GM19023 (cell line): ENCODE data around the gene POLR2L.
A peak's percentile ranks its signal among the peaks of the same experiment; 100 is the strongest.

Experiments used
- ATAC-seq: cut with Tn5 transposase; IDR thresholded peaks from one replicate; pipeline ENCODE4 v1.9.1; 2021; ENCODE audit warnings: mild to moderate bottlenecking, moderate library complexity; ENCODE audit not compliant: unreplicated experiment

POLR2L gene

DNA sequence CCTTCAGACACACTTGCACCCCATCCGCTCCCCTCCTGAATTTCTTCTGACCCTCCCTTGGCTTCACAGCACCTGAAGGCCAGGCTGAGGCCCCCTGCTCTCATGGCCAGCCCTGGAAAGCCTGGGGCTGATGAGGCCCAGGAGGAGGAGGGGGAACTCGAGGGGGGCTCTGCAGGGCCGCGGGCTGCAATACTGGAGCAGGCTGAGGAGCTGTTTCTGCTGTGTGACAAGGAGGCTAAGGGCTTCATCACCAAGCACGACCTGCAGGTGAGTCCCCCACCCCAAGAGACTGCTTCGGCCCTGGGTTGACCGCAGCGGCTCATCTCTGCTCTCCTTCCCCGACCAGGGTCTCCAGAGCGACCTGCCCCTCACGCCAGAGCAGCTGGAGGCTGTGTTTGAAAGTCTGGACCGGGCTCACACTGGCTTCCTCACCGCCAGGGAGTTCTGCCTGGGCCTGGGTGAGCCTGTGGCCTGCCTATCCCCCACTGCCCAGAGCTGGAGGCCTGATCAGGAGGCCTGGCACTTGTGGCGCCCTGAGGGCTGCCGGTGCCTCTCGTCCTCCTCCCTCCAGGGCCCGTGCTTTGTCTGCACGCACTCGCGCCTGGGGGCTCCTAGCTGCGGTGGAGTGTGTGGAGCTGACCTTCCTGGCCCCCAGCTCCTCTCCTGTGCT, 13.7 kb downstream of the POLR2L start:
- no peak for ATAC-seq

DNA sequence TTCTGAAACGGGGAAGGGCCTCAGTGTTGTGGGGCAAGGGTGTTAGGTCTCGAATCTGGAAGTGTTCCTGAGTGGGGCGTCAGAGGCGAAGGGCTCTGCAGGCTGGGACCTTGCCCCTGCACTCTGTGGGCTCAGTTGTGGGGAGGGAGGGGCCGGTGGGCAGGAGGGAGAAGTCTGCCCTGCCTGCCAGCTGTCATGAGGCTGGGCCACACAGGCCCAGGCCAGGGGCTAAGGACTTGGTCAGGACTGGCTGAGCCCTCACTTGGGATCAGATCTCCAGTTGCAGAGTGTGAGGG, 14.5 kb downstream of the POLR2L start, which contains the start of gene CRACR2B:
CRACR2B (plus strand) TSS at position 23 of the 296 bp plus-strand sequence. CDS start 689 bp downstream, outside the sequence.
- no peak for ATAC-seq

DNA sequence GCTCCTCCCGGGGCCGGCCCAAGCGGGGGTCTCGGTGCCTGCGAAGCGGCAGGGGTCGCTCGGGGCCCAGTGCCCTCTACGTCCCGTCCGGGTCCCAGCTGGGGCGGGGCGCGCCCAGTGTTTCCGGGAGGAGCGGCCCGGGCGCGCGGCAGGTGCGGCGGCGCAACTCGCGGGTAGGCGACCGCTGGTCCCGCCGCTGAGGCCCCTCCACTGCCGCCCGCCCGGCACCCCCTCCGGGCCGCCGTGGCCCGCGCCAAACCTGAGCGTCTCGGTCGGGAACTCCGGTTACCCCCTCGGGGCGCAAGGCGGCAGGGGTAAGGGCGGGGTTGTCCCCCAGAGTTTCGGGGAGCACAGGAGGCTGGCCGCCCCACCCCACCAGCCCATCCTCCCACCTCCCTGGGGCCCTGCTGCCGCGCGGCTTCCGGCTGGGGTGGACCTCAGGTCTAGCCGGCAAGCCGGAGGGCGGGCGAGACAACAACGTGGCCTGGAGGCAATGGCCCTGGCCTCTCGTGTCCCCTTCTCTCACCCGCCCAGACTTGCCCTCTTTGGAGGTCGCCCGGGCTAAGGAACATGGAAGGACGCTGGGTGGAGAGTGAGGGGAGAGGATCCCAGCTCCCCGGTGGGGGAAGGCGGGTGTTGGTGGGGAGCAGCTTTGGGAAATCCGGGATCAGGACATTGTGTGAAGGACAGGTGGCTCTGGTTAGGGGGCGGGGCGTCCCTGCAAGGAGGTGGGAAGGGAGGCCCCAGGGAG, 15.0 kb downstream of the POLR2L start:
- ATAC-seq, result no peak

DNA sequence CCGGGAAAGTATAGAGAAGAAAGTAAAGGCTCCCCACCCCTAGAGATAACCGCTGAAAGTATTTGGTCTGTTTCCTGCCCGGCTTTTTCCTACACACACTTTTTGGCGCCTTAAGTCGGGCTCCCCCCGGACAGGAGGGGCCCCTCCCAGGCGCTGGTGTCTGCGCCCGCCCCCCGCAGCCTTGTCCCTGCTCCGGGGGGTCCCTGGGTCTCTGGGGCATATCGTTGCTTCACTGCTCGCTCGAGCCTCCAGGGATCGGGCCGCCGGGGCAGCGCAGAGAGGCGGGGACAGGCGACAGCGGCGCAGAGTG, 15.5 kb downstream of the POLR2L start:
- no peak for ATAC-seq

DNA sequence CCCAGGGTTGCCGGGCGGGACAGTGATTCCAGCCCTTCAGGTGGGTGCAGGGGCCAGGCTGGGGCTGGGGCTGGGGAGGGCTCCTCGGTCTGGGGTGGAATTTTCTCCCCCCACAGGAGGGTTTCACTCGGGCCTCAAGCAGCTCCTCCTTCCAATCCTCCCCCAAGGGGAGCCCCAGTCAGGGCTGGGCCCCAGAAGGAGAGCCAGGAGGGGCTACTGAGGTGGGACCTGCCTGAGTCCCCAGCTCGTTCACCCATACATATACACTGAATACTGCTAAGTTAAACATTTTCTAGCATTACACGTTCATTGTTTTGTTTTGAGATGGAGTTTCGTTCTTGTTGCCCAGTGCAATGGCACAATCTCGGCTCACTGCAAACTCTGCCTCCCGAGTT, 16.1 kb downstream of the POLR2L start:
- no peak for ATAC-seq

DNA sequence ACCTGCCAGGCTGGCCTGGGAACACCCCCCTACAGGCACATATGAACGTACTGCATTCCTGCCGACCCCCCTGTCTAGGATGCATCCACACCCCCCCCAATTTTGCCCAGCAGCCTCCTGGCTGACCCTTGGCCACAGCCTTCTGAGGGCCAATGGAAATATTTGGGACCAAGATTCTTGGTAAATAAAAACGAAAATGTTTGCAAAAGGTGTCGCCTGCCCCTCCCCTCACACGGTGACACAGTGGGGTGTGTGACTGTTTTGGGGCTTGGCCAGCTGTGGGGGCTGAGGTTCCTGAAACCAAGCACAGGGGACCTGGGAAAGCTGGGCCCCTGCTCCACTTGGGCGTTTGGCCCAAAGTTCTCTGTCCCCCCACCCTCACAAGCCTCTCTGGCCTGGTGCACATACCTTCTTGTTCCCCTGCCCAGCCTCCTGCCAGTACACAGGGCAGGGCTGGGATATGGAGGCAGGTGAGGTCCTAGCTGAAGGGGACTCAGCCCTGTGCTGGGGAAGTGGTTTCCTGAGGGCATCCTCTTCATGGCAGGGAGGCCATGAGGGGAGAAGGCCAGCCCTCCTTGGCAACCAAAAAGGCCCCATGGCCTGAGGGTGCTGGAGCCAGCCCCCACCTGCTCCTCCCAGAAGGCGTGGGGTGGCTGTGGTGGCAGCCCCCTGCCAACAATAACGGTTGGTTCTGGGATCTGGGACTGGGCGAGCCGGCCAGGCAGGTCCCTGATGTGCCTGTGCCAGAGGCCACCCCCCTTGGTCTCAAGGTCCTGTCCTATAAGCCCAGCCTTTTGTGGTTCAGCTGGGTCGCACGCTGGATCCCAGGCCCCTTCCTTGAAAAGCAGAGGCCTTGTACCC, 16.7 kb downstream of the POLR2L start:
- ATAC-seq, result no peak

DNA sequence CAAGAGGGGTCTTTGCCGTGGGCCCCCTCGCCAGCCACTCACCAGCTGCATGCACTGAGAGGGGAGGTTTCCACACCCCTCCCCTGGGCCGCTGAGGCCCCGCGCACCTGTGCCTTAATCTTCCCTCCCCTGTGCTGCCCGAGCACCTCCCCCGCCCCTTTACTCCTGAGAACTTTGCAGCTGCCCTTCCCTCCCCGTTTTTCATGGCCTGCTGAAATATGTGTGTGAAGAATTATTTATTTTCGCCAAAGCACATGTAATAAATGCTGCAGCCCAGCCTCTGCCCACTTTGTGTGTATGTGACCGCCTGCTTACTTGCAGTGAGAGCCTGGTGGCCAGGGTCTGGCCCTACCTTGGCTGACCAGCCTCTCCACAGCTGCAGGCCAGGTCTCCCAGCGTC, 17.4 kb downstream of the POLR2L start:
- no peak for ATAC-seq

DNA sequence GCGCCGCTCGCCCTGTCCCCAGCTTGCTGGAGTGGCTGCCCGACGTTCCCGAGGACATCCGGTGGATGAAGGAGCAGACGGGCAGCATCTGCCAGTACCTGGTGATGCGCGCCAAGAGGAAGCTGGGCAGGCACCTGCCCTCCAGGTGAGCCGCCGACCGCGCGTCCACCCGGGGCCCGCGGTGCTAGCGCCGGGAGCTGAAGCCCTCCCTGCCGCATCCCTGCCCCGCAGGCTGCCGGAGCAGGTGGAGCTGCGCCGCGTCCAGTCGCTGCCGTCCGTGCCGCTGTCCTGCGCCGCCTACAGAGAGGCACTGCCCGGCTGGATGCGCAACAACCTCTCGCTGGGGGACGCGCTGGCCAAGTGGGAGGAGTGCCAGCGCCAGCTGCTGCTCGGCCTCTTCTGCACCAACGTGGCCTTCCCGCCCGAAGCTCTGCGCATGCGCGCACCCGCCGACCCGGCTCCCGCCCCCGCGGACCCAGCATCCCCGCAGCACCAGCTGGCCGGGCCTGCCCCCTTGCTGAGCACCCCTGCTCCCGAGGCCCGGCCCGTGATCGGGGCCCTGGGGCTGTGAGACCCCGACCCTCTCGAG, 17.9 kb downstream of the POLR2L start:
- no peak for ATAC-seq

DNA sequence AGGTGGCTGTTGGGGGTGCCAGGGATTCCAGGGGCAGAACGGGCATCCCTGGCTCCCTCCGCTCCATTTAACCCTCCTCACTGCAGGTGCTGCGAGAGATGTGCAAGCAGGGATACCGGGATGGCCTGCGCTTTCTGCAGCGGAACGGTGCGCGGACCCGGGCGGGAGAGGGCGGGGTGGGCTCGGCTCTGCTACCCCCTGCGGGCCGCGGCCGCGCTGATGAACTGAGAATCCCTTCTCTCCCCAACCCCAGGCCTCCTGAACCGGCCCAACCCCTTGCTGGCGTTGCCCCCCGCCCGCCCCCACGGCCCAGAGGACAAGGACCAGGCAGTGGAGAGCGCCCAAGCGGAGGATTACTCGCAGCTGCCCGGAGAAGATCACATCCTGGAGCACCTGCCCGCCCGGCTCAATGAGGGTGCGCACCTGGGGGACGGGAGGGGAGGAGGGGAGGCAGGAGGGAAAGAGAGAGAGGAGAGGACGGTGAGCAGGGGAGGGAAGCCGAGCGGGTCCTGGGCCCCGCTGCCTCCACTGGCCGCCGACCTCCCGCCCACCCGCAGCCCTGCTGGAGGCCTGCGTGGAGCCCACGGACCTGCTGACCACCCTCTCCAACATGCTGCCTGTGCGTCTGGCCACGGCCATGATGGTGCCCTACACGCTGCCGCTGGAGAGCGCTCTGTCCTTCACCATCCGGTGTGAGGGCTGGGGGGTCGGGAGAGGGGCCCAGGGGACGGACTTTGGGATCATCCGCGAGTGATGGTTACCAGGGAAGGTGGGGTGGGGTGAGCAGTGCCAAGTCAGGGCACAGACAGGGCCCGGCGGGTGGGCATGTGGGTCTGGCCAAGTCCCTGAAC, 18.7 kb downstream of the POLR2L start:
- ATAC-seq, result no peak

DNA sequence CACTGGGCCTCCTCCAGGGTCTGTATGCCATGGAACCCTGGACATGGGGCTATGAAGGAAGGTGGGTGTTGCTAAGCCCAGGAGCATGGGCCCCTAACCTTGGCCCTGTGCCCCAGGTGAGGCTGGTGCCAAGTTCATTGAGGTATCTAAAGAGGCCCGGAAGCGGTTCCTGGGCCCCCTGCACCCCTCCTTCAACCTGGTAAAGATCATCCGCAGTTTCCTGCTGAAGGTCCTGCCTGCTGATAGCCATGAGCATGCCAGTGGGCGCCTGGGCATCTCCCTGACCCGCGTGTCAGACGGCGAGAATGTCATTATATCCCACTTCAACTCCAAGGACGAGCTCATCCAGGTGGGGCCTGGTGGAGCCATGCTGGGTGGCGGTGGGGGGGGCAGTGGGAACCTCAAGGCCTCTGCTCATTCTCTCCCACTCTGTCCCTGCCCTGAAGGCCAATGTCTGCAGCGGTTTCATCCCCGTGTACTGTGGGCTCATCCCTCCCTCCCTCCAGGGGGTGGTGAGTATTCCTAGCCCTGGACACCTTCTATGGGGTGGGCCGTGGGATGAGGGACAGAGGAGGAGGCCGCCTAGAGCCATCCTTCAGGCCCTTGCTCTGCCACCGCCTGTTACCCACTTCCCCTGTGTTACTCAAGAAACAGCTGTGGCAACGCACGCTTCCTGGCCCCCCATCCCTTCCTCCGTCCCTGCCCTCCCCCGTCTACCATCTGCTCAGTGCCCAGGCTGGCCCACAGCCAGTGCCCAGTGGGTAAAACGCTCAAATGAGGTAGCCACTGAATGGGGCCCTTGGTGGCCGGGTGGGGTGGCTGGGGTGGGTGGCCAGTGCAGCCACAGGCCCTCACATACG, 20.6 kb downstream of the POLR2L start:
- ATAC-seq, result no peak

DNA sequence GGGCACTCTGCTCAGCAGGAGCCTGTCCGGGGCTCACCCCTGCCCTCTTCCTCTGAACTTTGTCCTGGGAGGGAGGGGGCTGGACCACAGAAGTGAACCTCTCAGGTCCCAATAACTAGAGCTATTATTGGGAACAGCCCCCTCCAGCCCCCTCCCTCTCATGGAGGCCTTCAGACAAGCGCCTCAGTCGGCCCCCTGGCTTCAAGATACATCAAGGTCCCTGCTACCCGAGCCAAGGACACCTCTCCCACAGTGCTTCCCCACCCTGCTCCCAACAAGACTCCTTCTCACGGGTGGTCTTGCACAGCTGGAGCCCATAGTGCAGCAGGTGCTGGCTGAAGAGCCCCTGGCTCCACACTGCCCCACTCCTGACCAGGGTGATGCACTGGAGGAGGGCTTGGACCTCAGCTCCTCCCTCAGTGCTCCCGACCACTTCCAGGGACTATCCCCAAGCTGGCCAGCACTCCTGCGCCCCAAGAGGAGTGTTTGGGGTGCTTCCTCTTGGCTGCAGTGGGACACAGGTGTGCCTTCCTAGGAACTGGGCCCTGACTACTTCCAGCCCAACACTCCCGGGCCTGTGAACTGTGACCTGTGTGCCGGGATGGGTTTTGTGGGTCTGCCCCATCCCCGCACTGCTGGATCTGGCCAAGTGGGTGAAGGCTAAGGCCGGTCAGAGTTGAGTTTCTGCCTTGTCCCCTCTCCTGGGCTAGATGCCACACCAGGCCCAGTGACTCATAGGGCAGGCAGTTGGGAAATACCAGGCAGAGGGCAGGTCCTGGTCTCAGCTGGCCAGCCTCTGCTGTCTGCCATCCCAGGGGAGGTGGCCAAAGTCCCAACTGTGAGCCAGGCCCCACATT, 21.4 kb downstream of the POLR2L start:
- ATAC-seq, result no peak

DNA sequence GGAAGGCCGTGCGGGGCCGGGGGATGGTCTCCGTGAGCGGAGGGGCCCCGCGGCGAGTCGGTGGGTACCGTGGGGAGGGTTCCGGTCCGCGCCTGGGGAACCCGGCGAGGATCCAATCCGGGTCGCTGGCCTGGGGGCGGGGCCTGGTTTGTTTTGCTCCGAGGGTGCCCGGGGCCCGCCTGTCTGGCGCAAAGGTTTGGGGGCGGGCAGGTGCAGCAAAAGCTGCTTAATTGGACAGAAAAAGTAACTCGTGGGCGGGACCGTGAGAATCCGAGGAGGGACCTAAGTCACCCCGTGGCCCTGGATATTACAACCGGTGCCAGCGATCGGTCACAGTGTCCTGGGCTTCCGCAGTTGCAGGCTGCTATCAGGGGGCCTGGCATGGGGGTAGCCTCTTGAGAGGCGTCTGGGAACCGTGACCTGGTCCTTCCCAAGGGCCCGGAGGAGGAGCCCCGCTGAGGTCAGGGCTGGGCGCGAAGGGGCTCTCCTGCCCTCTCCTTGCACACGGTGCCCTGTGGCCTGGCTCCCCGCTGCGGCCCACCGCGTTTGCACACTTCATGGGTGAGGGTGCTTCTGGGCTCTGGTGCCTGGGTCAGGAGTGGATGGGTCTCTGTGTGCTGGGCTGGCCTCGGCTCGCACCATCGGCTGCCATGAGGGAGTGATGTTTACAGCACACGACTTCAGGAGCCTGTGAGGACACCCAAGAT, 22.2 kb downstream of the POLR2L start:
- ATAC-seq, result peak; percentile 56

DNA sequence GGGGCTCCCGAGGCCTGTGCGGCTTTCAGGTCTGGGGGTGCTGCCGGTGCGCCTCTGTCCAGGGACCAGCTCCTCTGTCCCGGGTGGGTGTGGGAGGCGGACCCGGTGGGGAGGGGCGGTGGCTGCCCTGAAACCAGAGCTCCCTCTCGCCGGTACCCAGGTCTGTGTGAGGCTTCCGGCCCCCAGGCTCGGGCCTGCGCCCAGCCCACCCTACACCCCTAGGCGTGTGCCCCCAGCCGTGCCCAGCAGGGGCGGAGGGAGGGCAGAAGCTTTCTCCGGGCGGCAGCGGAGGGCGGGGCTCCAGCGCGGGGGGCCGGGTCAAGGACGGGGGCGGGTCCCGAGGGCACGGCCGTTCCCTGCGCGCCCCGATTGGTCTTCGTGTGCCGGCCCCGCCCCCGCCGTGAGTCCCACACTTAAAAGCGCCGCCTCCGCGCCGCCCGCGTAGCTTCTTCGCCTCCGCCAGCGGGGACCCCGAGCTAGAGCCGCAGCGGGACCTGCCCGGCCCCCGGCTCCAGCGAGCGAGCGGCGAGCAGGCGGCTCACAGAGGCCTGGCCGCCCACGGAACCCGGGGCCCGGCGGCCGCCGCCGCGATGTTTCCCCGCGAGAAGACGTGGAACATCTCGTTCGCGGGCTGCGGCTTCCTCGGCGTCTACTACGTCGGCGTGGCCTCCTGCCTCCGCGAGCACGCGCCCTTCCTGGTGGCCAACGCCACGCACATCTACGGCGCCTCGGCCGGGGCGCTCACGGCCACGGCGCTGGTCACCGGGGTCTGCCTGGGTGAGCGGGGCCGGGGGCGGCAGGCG, 23.0 kb downstream of the POLR2L start:
- ATAC-seq, result peak; percentile 80

DNA sequence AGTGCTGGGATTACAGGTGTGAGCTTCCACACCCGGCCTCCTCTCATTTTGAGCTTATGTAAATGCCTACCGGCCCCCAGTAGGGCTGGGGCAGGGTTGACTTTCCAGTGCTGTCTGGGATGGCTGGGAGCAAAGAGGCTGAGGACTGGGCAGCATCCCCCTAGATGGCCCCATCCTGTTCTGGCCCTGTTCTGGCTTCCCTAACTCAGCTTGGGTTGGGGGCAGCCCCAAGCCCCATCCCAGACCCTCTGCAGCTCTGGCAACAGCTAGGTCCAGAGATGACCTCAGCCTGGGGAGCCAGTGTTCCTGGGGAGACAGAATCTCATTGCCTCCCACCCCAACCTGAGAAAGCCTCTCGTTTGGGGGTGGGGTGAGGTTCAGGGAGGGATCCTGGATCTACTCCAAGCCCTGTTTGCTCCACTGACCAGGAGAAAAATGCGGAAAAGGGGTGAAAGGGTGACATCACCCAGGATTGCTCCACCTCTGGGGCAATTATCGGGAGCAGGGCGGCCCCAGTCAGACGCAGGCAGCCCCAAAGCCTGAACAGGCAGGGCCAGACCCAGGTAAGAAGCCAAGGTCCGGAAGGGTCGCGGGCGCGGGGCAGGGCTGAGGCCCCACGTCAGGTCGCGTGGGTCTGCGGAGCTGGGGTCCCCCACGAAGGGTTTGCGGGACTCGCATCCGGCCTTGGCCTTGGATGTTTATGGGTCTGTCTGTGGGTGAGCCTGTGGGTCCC, 23.8 kb downstream of the POLR2L start, which contains the start of gene PNPLA2:
PNPLA2 (plus strand) TSS at position 519 of the 733 bp plus-strand sequence. CDS start 805 bp downstream, outside the sequence.
- no peak for ATAC-seq

DNA sequence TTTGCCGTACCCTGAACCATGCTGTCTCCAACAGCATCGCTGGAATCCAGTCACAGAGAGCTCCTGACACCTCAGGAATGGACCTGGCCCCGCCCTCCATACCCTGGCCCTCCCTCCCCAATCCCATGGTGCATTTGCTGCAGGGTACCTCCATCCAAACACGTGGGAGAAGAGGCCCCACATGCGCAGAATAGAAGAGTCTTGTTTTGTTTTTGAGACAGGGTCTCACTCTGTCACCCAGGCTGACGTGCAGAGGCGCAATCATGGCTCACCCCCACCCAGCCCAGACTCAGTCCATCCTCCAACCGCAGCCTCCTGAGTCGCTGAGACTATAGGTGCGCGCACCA, 25.9 kb downstream of the POLR2L start:
- ATAC-seq, result no peak

DNA sequence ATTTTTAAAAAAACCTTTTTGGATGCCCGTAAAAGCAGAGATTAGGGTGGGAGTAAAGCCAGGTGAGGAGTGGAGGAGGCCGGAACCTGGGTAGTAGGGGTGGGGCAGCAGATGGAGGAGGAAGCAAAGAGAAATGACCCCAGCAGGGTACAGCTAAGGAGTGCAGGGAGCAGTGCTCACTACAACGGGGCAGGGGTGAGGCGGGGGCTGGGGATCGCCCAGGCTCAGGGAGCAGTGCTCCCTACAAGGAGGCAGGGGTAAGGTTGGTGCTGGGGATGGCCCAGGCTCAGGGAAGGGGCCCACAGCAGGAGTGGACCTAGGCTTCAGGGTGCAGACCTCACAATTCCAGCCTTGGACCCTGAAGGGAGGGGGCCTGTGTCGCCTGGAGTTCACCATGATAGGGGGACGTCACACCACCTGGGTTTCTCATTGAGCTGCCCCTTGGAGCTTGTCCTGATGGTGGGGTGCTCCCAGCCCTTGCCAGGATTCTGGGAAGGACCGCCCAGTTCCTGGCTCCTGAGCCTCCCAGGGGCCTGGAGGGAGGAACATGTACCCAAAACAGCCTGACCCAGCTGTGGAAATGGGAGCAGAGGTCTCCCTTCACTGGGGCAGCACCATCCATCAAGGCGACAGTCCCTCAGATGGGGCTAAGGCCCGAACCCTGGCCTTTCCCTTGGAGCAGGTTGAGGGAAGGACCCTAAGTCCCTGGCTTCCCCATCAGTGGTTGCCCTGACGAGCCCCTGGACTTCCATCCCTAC, 26.5 kb downstream of the POLR2L start:
- no peak for ATAC-seq
